Measurements from ENCODE around the gene PRKACA. TPM values are rescaled to one million over a fixed set of nuclear protein-coding genes. Genes with fewer than 3 reads are reported as not detected.

Gene PRKACA
- total RNA-seq, 1 experiment from 2014 or later, result 57.3 TPM

GRCh38 chr19:14127929-14128509, 10.5 kb upstream of the PRKACA start:
- H3K36me3 Mint-ChIP-seq (ENCODE audit: insufficient read depth, unreplicated experiment), result peaks cover 12% of the 10 kb centered on the region
- no peak overlapping the region for H3K27ac Mint-ChIP-seq (ENCODE audit: unreplicated experiment)
- H3K9me3 Mint-ChIP-seq (ENCODE audit: low read depth, unreplicated experiment), result no peaks in the 10 kb centered on the region
- TF ChIP-seq CTCF (IDR thresholded peaks at IDR 0.05; ENCODE audit: unreplicated experiment), result no peak
- BruUV-seq (replicated peaks), result no TSS peak
- DNase-seq, result no peak
- CTCF ChIA-PET, result no interaction called here
- no peaks in the 10 kb centered on the region for H3K4me1 Mint-ChIP-seq (ENCODE audit: low read depth, unreplicated experiment)
- H3K27me3 Mint-ChIP-seq (ENCODE audit: unreplicated experiment), result no peaks in the 10 kb centered on the region
- H3K4me3 Mint-ChIP-seq (ENCODE audit: low read depth, unreplicated experiment), result no peak overlapping the region
- intact Hi-C loops (cut with micrococcal nuclease; ENCODE audit: unreplicated experiment), result no loop called here

GRCh38 chr19:14127176-14127575, 9.6 kb upstream of the PRKACA start:
- intact Hi-C loops (cut with micrococcal nuclease; ENCODE audit: unreplicated experiment), result no loop called here
- Mint-ChIP-seq H3K36me3 (ENCODE audit: insufficient read depth, unreplicated experiment) (peaks cover 15% of the 10 kb centered on the region), H3K27me3 (ENCODE audit: unreplicated experiment) (no peaks in the 10 kb centered on the region), H3K9me3 (ENCODE audit: low read depth, unreplicated experiment) (no peaks in the 10 kb centered on the region), H3K4me1 (ENCODE audit: low read depth, unreplicated experiment) (no peaks in the 10 kb centered on the region), H3K27ac (ENCODE audit: unreplicated experiment) (no peak overlapping the region), H3K4me3 (ENCODE audit: low read depth, unreplicated experiment) (no peak overlapping the region)
- CTCF ChIA-PET, result no interaction called here
- no TSS peak for BruUV-seq (replicated peaks)
- TF ChIP-seq CTCF (IDR thresholded peaks at IDR 0.05; ENCODE audit: unreplicated experiment), result no peak
- no peak for DNase-seq

- no peak for TF ChIP-seq CTCF (IDR thresholded peaks at IDR 0.05; ENCODE audit: unreplicated experiment)
- H3K27ac Mint-ChIP-seq (ENCODE audit: unreplicated experiment), result no peak overlapping the region
- intact Hi-C loops (cut with micrococcal nuclease; ENCODE audit: unreplicated experiment), result no loop called here
- H3K36me3 Mint-ChIP-seq (ENCODE audit: insufficient read depth, unreplicated experiment), result peaks cover 13% of the 10 kb centered on the region
- no peaks in the 10 kb centered on the region for H3K27me3 Mint-ChIP-seq (ENCODE audit: unreplicated experiment)
- H3K9me3 Mint-ChIP-seq (ENCODE audit: low read depth, unreplicated experiment), result no peaks in the 10 kb centered on the region
- no peak for DNase-seq
- BruUV-seq (replicated peaks), result no TSS peak
- CTCF ChIA-PET, result interaction anchor here (0.6 to 0.7 kb wide), 2 partner anchors 231 to 373 kb away, joined by 3 to 4 read pairs; partner anchors contain the start of gene GIPC1
- H3K4me3 Mint-ChIP-seq (ENCODE audit: low read depth, unreplicated experiment), result no peak overlapping the region
- peaks cover 8% of the 10 kb centered on the region for H3K4me1 Mint-ChIP-seq (ENCODE audit: low read depth, unreplicated experiment)
These were observed 5.4 kb upstream of the PRKACA start for GRCh38 chr19:14122924-14123323.

- no peak for DNase-seq
- Mint-ChIP-seq H3K4me1 (ENCODE audit: low read depth, unreplicated experiment) (peaks cover 8% of the 10 kb centered on the region), H3K36me3 (ENCODE audit: insufficient read depth, unreplicated experiment) (peaks cover 29% of the 10 kb centered on the region), H3K27me3 (ENCODE audit: unreplicated experiment) (no peaks in the 10 kb centered on the region), H3K27ac (ENCODE audit: unreplicated experiment) (no peak overlapping the region), H3K4me3 (ENCODE audit: low read depth, unreplicated experiment) (no peak overlapping the region), H3K9me3 (ENCODE audit: low read depth, unreplicated experiment) (no peaks in the 10 kb centered on the region)
- CTCF ChIA-PET, result interaction anchor here (0.6 kb wide), 1 partner anchor 272 kb away, joined by 3 read pairs; no protein-coding TSS in a partner anchor
- intact Hi-C loops (cut with micrococcal nuclease; ENCODE audit: unreplicated experiment), result no loop called here
- TF ChIP-seq CTCF (IDR thresholded peaks at IDR 0.05; ENCODE audit: unreplicated experiment), result no peak
- no TSS peak for BruUV-seq (replicated peaks)
These were observed 2.9 kb upstream of the PRKACA start for GRCh38 chr19:14120497-14120780.
